ENCODE measurements around the gene UGT1A1.
"Not testable (repeated sequence)": the region's sequence is repeated elsewhere in the genome, so short reads cannot be mapped to it uniquely, and the experiment has no call there.

UGT1A1 gene

GRCh38 chr2:233745073-233745755 lies 14.9 kb upstream of the UGT1A1 start:
- Histone ChIP-seq H3K4me3 (ENCODE audit: low read depth, low read length) (no peak overlapping the region), H3K36me3 (ENCODE audit: control insufficient read depth, insufficient read depth, low read length) (no peaks in the 10 kb centered on the region), H3K9me3 (ENCODE audit: control insufficient read depth, insufficient read depth, low read length) (no peaks in the 10 kb centered on the region), H3K4me1 (ENCODE audit: control insufficient read depth, insufficient read depth, low read length) (no peaks in the 10 kb centered on the region), H3K9ac (ENCODE audit: low read depth, low read length) (no peak overlapping the region), H3K27me3 (ENCODE audit: control insufficient read depth, insufficient read depth, low read length) (no peaks in the 10 kb centered on the region)

DNA sequence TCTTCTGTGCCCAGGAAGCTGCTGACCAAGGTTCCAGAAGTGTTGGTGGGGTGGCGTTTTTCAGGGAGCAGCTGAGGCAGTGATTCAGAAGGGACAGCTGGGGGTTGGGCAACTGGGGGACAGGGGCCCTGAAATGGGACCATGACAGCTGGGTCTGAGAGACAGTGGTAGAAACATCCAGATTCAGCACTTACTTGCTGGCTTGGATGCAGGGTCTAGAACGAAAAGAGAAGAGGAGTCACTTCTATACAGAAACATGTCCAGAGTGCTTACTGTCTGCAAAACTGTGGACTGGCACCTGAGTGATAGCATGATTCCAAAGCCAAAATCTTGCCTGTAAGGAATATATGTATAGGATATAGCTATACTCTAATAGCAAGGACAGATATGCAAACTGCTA lies 14.2 kb upstream of the UGT1A1 start:
- H3K36me3 ChIP-seq (ENCODE audit: control insufficient read depth, insufficient read depth, low read length); H3K9me3 ChIP-seq (ENCODE audit: control insufficient read depth, insufficient read depth, low read length); H3K9ac ChIP-seq (ENCODE audit: low read depth, low read length); H3K4me3 ChIP-seq (ENCODE audit: low read depth, low read length); H3K27me3 ChIP-seq (ENCODE audit: control insufficient read depth, insufficient read depth, low read length); H3K4me1 ChIP-seq (ENCODE audit: control insufficient read depth, insufficient read depth, low read length): not testable (repeated sequence)

GRCh38 chr2:233746475-233747282 lies 13.4 kb upstream of the UGT1A1 start:
- no peaks in the 10 kb centered on the region for H3K9me3 ChIP-seq (ENCODE audit: control insufficient read depth, insufficient read depth, low read length)
- H3K36me3 ChIP-seq (ENCODE audit: control insufficient read depth, insufficient read depth, low read length), result no peaks in the 10 kb centered on the region
- no peak overlapping the region for H3K9ac ChIP-seq (ENCODE audit: low read depth, low read length)
- no peaks in the 10 kb centered on the region for H3K4me1 ChIP-seq (ENCODE audit: control insufficient read depth, insufficient read depth, low read length)
- H3K27me3 ChIP-seq (ENCODE audit: control insufficient read depth, insufficient read depth, low read length), result no peaks in the 10 kb centered on the region
- H3K4me3 ChIP-seq (ENCODE audit: low read depth, low read length), result no peak overlapping the region

- Histone ChIP-seq H3K4me1 (ENCODE audit: control insufficient read depth, insufficient read depth, low read length) (no peaks in the 10 kb centered on the region), H3K9ac (ENCODE audit: low read depth, low read length) (no peak overlapping the region), H3K9me3 (ENCODE audit: control insufficient read depth, insufficient read depth, low read length) (no peaks in the 10 kb centered on the region), H3K4me3 (ENCODE audit: low read depth, low read length) (no peak overlapping the region), H3K27me3 (ENCODE audit: control insufficient read depth, insufficient read depth, low read length) (no peaks in the 10 kb centered on the region), H3K36me3 (ENCODE audit: control insufficient read depth, insufficient read depth, low read length) (no peaks in the 10 kb centered on the region)
Observed at GRCh38 chr2:233747283-233747544, 12.9 kb upstream of the UGT1A1 start.

GRCh38 chr2:233750689-233751088 lies 9.4 kb upstream of the UGT1A1 start:
- H3K9ac ChIP-seq (ENCODE audit: low read depth, low read length); H3K36me3 ChIP-seq (ENCODE audit: control insufficient read depth, insufficient read depth, low read length); H3K4me3 ChIP-seq (ENCODE audit: low read depth, low read length); H3K9me3 ChIP-seq (ENCODE audit: control insufficient read depth, insufficient read depth, low read length); H3K4me1 ChIP-seq (ENCODE audit: control insufficient read depth, insufficient read depth, low read length); H3K27me3 ChIP-seq (ENCODE audit: control insufficient read depth, insufficient read depth, low read length): not testable (repeated sequence)

DNA sequence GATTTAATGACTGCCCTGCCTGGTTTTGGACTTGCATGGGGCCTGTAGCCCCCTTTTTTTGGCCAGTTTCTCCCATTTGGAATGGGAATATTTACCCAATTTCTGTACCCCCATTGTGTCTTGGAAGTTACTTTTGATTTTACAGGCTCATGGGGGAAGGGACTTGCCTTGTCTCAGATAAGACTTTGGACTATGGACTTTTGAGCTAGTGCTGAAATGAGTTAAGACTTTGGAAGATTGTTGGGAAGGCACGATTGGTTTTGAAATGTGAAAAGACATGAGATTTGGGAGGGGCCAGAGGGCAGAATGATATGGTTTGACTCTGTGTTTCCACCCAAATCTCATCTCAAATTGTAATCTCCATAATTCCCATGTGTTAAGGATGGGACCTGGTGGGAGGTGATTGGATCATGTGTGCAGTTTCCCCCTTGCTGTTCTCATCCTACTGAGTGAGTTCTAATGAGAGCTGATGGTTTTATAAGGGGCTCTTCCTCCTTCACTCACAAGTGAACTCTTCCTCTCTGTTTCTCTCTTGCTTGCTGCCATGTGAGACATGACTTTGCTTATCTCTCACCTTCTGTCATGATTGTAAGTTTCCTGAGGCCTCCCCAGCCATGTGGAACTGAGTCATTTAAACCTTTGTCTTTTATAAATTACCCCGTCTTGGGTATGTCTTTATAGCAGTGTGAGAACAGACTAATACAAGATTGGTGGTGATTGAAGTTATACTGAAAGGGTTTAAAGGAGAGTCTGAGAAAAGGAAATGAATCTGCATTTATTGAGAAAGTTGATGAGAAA lies 8.7 kb upstream of the UGT1A1 start:
- H3K9ac ChIP-seq (ENCODE audit: low read depth, low read length); H3K9me3 ChIP-seq (ENCODE audit: control insufficient read depth, insufficient read depth, low read length); H3K36me3 ChIP-seq (ENCODE audit: control insufficient read depth, insufficient read depth, low read length); H3K4me3 ChIP-seq (ENCODE audit: low read depth, low read length); H3K27me3 ChIP-seq (ENCODE audit: control insufficient read depth, insufficient read depth, low read length); H3K4me1 ChIP-seq (ENCODE audit: control insufficient read depth, insufficient read depth, low read length): not testable (repeated sequence)

GRCh38 chr2:233754872-233755611 lies 5.0 kb upstream of the UGT1A1 start:
- Histone ChIP-seq H3K36me3 (ENCODE audit: control insufficient read depth, insufficient read depth, low read length) (no peaks in the 10 kb centered on the region), H3K4me1 (ENCODE audit: control insufficient read depth, insufficient read depth, low read length) (no peaks in the 10 kb centered on the region), H3K4me3 (ENCODE audit: low read depth, low read length) (no peak overlapping the region), H3K9me3 (ENCODE audit: control insufficient read depth, insufficient read depth, low read length) (no peaks in the 10 kb centered on the region), H3K9ac (ENCODE audit: low read depth, low read length) (no peak overlapping the region), H3K27me3 (ENCODE audit: control insufficient read depth, insufficient read depth, low read length) (no peaks in the 10 kb centered on the region)

DNA sequence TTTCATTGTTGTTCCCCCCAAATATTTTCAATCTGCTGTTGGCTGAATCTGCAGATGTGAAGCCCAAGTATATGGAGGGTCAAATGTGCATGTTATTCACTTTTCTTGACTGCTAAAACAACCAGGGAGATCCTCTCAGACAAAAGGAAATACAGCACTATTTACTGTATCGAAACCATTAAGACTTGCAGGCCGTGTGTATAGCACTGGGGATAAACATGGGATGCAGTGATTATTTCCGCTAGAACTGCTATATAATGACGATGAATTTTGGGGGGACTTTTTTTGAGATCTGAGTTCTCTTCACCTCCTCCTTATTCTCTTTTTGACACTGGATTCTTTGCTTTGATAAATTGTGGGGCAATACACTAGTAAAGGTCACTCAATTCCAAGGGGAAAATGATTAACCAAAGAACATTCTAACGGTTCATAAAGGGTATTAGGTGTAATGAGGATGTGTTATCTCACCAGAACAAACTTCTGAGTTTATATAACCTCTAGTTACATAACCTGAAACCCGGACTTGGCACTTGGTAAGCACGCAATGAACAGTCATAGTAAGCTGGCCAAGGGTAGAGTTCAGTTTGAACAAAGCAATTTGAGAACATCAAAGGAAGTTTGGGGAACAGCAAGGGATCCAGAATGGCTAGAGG lies 3.5 kb upstream of the UGT1A1 start:
- H3K4me3 ChIP-seq (ENCODE audit: low read depth, low read length), result no peak overlapping the region
- H3K36me3 ChIP-seq (ENCODE audit: control insufficient read depth, insufficient read depth, low read length), result no peaks in the 10 kb centered on the region
- no peak overlapping the region for H3K9ac ChIP-seq (ENCODE audit: low read depth, low read length)
- no peaks in the 10 kb centered on the region for H3K4me1 ChIP-seq (ENCODE audit: control insufficient read depth, insufficient read depth, low read length)
- H3K9me3 ChIP-seq (ENCODE audit: control insufficient read depth, insufficient read depth, low read length), result no peaks in the 10 kb centered on the region
- no peaks in the 10 kb centered on the region for H3K27me3 ChIP-seq (ENCODE audit: control insufficient read depth, insufficient read depth, low read length)

DNA sequence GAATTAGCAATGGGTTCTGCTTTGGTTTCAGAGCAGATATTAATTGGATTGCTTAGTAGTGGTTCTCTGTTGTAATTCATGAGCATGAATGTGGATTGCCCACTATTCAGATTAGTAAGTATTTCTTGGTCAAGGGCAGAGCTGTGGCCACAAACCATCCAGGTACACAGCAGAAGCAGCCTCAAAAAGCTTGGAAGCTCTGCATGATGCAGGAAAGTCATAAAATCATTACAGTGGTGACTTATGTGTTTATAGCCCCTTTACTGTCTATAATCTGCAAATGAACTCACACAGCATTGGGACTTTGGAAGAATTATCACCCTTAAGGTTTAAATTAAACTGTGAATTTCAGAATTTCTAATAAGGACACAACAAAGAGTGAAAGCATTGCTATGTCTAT lies 1.9 kb upstream of the UGT1A1 start:
- H3K36me3 ChIP-seq (ENCODE audit: control insufficient read depth, insufficient read depth, low read length), result no peaks in the 10 kb centered on the region
- no peaks in the 10 kb centered on the region for H3K4me1 ChIP-seq (ENCODE audit: control insufficient read depth, insufficient read depth, low read length)
- H3K27me3 ChIP-seq (ENCODE audit: control insufficient read depth, insufficient read depth, low read length), result no peaks in the 10 kb centered on the region
- H3K4me3 ChIP-seq (ENCODE audit: low read depth, low read length), result no peak overlapping the region
- H3K9ac ChIP-seq (ENCODE audit: low read depth, low read length), result no peak overlapping the region
- H3K9me3 ChIP-seq (ENCODE audit: control insufficient read depth, insufficient read depth, low read length), result no peaks in the 10 kb centered on the region

GRCh38 chr2:233758849-233759248 lies 1.2 kb upstream of the UGT1A1 start:
- Histone ChIP-seq H3K9me3 (ENCODE audit: control insufficient read depth, insufficient read depth, low read length) (no peaks in the 10 kb centered on the region), H3K4me3 (ENCODE audit: low read depth, low read length) (no peak overlapping the region), H3K27me3 (ENCODE audit: control insufficient read depth, insufficient read depth, low read length) (no peaks in the 10 kb centered on the region), H3K36me3 (ENCODE audit: control insufficient read depth, insufficient read depth, low read length) (no peaks in the 10 kb centered on the region), H3K4me1 (ENCODE audit: control insufficient read depth, insufficient read depth, low read length) (no peaks in the 10 kb centered on the region), H3K9ac (ENCODE audit: low read depth, low read length) (no peak overlapping the region)

- Histone ChIP-seq H3K4me3 (ENCODE audit: low read depth, low read length) (no peak overlapping the region), H3K9me3 (ENCODE audit: control insufficient read depth, insufficient read depth, low read length) (no peaks in the 10 kb centered on the region), H3K27me3 (ENCODE audit: control insufficient read depth, insufficient read depth, low read length) (no peaks in the 10 kb centered on the region), H3K36me3 (ENCODE audit: control insufficient read depth, insufficient read depth, low read length) (no peaks in the 10 kb centered on the region), H3K4me1 (ENCODE audit: control insufficient read depth, insufficient read depth, low read length) (no peaks in the 10 kb centered on the region), H3K9ac (ENCODE audit: low read depth, low read length) (no peak overlapping the region)
Observed at GRCh38 chr2:233761040-233761769, 1.1 kb downstream of the UGT1A1 start.
